SK-N-SH (cell line): ENCODE measurements around the gene KDM4C.

Experiments
- CTCF ChIP-seq: fragments of 200-600 bp; sonication (generic); IDR thresholded peaks from 2 replicates; pipeline ENCODE4 v1.6.1; 2017; ENCODE audit warnings: antibody characterized with exemption, mild to moderate bottlenecking, moderate library complexity
- GATA2 ChIP-seq: sonication (generic); formaldehyde crosslinking; IDR thresholded peaks from 2 replicates; pipeline ENCODE4 v1.5.0; 2020; ENCODE audit warnings: mild to moderate bottlenecking, missing genetic modification reagents
- MEF2A ChIP-seq: IDR thresholded peaks from 2 replicates; pipeline ENCODE4 v1.4.0; 2012; ENCODE audit warnings: low read depth, borderline replicate concordance
- NRF1 ChIP-seq: IDR thresholded peaks from 2 replicates; pipeline ENCODE4 v1.6.1; 2012; ENCODE audit warnings: low read depth, mild to moderate bottlenecking, low read length
- RAD21 ChIP-seq: IDR thresholded peaks from 2 replicates; pipeline ENCODE4 v1.6.1; 2012; ENCODE audit warnings: mild to moderate bottlenecking, low read length

GRCh38 chr9:7045361-7045760 is 287.6 kb downstream of the KDM4C start:
- no peak for TF ChIP-seq CTCF
- TF ChIP-seq RAD21, result no peak
- TF ChIP-seq NRF1, result no peak
- TF ChIP-seq MEF2A, result no peak
- TF ChIP-seq GATA2 (CRISPR knock-in tag), result no peak
